T-helper 1 cell (primary cell): Measurements from ENCODE around the gene SDK1.
"Not testable (repeated sequence)": the region's sequence is repeated elsewhere in the genome, so short reads cannot be mapped to it uniquely, and the experiment has no call there.

Experiments used
- DNase-seq, 5 donors: peaks; one replicate each; pipeline ENCODE4 v3.0.0-alpha.2; 2012 to 2020

SDK1 gene

DNA sequence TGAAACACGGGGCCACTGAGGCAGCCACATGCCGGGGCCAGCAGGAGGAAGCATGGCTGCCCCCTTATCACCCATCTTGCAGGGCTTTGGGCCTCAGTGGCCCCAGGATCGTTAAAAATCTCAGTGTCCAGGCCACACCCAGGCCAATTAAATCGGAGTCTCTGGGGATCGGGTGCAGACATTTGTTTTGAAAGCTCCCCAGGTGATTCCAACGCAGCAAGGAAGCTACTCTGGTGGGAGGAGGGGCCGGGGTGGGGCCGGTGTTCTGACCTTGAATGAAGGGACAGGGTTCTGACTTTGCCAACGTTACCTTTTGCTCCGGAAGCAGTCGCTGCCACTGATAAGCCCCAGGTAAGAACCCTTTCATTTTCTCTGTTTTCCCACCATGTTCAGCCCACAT lies 968.7 kb downstream of the SDK1 start:
- no peak for DNase-seq

DNA sequence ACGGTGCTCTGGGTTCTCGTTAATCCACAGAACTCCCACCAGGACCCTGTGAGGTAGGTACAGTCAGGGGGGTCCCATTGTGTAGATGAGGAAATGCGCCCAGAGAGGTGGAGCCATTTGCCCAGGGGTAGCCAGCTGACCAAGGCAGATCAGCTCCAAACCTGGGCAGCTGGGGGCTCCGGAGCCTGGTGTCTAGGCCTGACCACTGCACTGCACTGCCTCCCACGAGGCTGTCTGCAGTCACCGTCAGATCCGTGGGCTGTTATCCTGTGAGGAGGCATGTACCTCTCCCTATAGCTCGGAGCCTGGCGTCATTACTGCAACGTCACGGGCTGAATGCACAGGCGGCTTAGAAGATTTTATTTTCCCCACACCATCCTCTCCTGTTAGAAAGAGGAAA lies 969.2 kb downstream of the SDK1 start:
- no peak for DNase-seq

- DNase-seq, result no peak
Observed at GRCh38 chr7:4270941-4271715, 970.1 kb downstream of the SDK1 start.

DNA sequence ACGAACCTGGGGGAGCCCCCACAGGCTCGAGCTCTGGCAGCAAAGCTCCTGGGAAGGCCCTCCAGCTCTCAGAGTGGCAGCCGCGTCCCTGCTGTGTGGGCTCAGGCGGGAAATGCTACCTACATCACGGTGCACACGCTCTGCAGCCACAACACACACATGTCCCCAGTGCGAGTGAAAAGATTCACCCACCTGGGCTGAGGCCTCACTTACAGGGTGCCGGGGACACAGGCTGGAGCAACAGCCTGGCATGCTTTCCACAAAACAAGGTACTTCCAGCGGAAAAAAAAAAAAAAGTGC lies 970.6 kb downstream of the SDK1 start:
- DNase-seq, result no peak

DNA sequence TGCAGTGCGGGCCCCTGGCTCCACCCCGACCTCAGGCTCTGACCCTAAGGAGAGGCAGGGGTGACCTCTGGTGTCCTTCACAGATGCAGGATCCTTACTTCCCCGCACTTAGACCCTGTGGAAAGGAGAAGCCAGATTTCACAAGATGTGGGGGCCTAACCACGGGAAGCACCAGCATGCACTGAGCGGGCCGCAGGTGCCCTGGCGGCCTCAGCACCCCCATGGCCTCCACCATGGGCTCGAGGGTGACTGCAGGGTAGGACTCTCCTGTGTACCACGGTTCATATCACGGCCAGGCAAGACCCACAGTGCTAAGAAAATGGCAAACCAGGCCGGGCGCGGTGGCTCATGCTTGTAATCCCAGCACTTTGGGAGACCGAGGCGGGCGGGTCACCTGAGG lies 971.1 kb downstream of the SDK1 start:
- DNase-seq, result no peak

DNA sequence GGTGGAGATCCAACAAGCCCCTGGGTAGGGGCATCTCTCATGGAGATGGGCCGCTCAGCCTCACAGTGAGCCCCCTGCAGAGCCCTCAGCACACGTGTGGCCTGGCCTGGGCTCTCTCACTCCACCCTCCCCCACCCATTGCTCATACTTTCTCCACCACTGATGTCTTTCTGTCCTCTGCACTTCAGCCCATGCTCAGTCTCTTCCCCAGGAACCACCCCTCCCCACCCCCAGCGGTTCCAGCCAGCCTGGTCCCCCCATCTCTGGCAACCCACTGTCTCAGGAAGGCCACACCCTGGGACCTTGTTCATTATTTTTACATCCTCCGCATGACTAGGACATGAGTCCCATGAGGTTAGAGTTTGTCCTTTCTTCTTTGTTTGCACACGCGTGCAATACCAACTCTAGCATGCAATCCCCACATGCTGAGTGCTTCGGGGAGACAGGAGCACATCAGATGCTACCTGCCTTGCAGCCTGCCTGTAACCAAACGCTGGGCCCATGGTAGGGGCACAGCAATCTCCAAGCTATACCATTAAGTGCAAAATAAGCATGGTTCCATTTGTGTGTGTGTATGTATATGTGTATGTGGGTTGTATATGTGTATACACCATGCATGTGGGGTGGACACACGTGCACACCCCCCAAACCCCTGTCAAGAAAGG lies 972.6 kb downstream of the SDK1 start:
- no peak for DNase-seq

- no peak for DNase-seq
Observed at GRCh38 chr7:4274286-4274685, 973.2 kb downstream of the SDK1 start.

DNA sequence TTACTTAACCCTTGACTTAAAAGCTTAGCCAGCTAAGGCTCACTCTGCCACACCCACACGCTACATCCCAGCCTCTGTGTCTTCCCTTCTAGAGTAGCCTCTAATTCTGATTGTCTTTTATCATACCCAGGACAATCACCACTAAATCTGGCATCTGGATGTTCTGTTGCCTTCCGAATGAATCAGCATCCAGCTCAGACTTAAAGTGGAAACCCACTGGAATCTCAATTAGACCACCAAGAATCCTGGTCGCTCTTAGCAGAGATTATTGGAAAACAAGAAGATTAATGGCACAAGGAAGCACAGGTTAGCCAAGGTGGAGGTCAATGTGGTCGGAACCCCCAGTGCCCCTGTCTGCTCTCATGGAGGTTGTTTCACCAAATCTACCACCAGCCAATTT lies 976.9 kb downstream of the SDK1 start:
- no peak for DNase-seq

GRCh38 chr7:4279216-4279615 lies 978.2 kb downstream of the SDK1 start:
- DNase-seq, result no peak

- no peak for DNase-seq
Observed at GRCh38 chr7:4281231-4281993, 980.4 kb downstream of the SDK1 start.

GRCh38 chr7:4282434-4283223 lies 981.6 kb downstream of the SDK1 start:
- DNase-seq, result no peak

DNA sequence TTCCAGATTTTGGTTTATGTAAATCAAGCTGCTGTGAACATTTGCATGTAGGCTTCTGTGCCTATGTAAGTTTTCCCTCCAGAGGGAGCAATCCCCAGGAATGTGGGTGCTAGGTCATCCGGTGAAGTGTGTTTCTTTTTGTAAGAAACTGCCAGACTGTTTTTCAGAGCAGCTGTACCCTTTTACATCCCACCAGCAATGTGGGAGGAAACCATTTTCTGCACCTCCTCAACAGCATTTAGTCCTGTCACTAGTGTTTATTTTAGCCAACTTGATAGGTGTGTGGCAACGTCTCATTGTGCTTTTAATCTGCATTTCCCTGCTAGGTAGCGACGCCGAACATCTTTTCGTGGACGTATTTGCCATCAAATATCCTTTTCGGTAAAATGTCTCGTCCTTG lies 985.3 kb downstream of the SDK1 start:
- DNase-seq, result no peak

DNA sequence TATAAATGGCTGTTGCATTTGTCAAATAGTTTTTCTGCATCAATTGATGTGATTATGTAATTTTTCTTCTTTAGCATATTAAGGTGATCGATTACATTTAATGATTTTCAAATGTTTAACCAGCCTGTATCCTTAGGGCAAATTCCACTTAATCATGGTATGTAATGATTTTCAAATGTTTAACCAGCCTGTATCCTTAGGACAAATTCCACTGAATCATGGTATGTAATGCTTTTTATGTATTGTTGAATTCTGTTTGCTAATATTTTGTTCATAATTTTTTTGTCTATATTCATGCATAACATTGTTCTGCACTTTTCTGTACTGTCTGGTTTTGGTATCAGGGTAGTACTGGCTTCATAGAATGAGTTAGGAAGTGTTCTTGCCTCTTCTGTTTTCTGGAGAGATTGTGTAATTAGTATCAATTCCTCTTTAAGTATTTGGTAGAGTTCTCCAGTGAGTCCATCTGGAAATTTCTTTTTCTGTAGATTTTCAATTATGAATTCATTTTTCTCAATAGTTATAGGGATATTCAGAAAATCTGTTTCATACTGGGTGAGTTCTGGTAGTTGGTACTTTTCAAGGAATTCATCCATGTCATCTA lies 987.8 kb downstream of the SDK1 start:
- no peak for DNase-seq

- DNase-seq, result no peak
Observed at GRCh38 chr7:4297165-4297917, 996.3 kb downstream of the SDK1 start.

GRCh38 chr7:4297918-4298219 lies 996.8 kb downstream of the SDK1 start:
- no peak for DNase-seq

- DNase-seq, result no peak
Observed at GRCh38 chr7:4299431-4299830, 998.4 kb downstream of the SDK1 start.

- DNase-seq, result no peak
Observed at GRCh38 chr7:4302203-4302905, 1001.3 kb downstream of the SDK1 start.

- DNase-seq, result no peak
Observed at GRCh38 chr7:4307316-4308204, 1006.5 kb downstream of the SDK1 start.

DNA sequence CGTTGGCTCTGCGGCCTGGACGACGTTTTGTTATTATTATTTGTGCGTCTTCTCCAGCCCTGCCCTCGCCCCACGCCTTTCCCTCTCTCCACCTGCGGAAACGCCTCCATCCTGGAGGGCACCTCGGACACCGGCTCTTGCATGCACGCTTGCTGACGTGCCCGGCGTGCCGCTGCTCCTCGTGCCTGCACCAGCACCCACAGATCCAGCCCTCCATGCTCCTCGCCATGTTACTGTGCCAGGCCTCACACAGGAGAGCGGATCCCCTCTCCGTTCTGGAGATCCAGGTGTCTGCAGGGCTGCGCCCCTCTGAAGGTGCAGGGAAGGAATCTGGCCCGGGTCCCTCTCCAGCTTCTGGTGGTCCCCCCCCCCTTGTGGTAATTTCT lies 1007.1 kb downstream of the SDK1 start:
- no peak for DNase-seq

DNA sequence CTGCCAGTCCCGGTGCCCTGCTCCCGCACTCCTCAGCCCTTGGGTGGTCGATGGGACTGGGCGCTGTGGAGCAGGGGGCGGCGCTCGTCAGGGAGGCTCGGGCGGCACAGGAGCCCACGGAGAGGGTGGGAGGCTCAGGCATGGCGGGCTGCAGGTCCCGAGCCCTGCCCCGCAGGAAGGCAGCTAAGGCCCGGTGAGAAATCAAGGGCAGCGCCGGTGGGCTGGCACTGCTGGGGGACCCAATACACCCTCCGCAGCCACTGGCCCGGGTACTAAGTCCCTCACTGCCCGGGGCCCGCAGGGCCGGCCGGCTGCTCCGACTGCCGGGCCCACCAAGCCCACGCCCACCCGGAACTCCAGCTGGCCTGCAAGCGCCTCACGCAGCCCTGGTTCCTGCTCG lies 1012.9 kb downstream of the SDK1 start:
- not testable (repeated sequence) for DNase-seq

DNA sequence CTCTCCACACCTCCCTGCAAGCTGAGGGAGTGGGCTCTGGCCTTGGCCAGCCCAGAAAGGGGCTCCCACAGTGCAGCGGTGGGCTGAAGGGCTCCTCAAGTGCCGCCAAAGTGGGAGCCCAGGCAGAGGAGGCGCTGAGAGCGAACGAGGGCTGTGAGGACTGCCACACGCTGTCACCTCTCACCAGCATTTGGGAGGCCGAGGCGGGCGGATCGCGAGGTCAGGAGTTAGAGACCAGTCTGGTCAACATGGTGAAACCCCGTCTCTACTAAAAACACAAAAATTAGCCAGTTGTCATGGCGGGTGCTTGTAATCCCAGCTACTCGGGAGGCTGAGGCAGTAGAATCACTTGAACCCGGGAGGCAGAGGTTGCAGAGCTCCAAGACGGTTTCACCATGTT lies 1013.3 kb downstream of the SDK1 start:
- DNase-seq, result not testable (repeated sequence)
